Activated T-cell treated with anti-CD3 and anti-CD28 coated beads, Interleukin-2, amount 50 U/mL, for 4 hours (primary cell): Measurements from ENCODE around the gene CPXM1. TPM values are rescaled to one million over a fixed set of nuclear protein-coding genes. Genes with fewer than 3 reads are reported as not detected.

ENCODE experiments used
- ATAC-seq, 2 donors: fragments of 200-7000 bp; cut with Tn5 transposase; one replicate each; pipeline ENCODE4 v1.10.0; 2021
- DNase-seq: peaks from one replicate; pipeline ENCODE4 v3.0.0-alpha.2; 2020
- H3K27me3 Mint-ChIP-seq: one replicate; pipeline ENCODE4 v1.8.0; 2021; ENCODE audit warnings: low read depth, mixed read lengths
- H3K36me3 Mint-ChIP-seq: one replicate; pipeline ENCODE4 v1.8.0; 2022; ENCODE audit warnings: mixed read lengths; ENCODE audit not compliant: insufficient read depth
- H3K4me1 Mint-ChIP-seq: one replicate; pipeline ENCODE4 v1.8.0; 2021; ENCODE audit warnings: low read depth, mixed read lengths
- H3K4me3 Mint-ChIP-seq: one replicate; pipeline ENCODE4 v1.8.0; 2021; ENCODE audit warnings: mild to moderate bottlenecking, moderate library complexity, mixed read lengths
- H3K9me3 Mint-ChIP-seq: one replicate; pipeline ENCODE4 v1.8.0; 2021; ENCODE audit warnings: mixed read lengths
- total RNA-seq, 3 donors: library from RNA; stranded (reverse); gene quantifications; one replicate each; pipeline ENCODE4 v1.2.1, GENCODE V29; 2021

The CPXM1 gene
- total RNA-seq = 1 to 10 TPM in 1 of 3 donors, under 1 TPM in 2; 0.95 to 3.8 (median 0.98) TPM

DNA sequence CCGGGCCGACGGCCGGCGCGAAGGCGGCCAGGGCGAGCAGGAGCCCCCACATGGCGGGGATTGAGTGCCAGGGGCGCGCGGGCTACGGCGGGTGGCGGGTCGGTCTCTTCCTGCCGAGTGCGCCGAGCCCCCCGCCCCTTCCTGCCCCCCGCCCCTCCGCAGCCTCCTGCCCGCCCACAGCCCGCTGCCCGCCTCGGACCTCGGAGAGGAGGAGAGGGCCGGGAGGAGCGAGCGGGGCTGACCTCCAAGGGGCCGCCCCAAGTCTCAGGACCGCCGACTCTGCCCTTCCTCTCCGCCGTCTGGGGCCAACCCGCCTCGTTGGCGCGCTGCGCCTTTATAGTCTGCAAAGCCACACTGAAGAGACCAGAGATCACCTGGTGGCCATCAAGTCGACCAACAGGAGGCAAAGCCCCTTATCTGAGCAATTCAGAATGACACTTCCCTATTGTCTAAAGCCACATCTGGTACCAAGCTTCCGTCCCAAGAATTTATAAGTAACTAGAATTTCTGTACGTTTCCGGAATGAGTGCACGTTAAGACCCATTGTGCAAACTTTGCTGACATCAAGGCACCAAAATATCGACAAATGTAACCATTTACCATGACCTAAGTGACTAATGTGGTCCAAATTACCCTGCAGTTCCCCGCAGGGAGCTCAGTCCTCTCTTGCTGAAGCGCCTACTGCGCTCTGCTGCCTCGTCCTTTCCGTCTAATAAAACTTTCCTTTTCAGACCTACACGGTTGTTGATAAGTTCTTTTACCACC, at the start of gene CPXM1:
Gene CPXM1 (minus strand): TSS at position 107 of the 765 bp plus-strand sequence. CDS start 55 bp downstream, at position 52.
- DNase-seq (no peak), ATAC-seq (peak; percentile 56 to 63)
- H3K9me3 Mint-ChIP-seq = no peaks in the 10 kb centered on the region
- H3K4me1 Mint-ChIP-seq = peaks cover 22% of the 10 kb centered on the region
- H3K36me3 Mint-ChIP-seq = no peaks in the 10 kb centered on the region
- H3K27me3 Mint-ChIP-seq = peaks cover 71% of the 10 kb centered on the region
- peak within 1 kb of the TSS; percentile 80 for H3K4me3 Mint-ChIP-seq

DNA sequence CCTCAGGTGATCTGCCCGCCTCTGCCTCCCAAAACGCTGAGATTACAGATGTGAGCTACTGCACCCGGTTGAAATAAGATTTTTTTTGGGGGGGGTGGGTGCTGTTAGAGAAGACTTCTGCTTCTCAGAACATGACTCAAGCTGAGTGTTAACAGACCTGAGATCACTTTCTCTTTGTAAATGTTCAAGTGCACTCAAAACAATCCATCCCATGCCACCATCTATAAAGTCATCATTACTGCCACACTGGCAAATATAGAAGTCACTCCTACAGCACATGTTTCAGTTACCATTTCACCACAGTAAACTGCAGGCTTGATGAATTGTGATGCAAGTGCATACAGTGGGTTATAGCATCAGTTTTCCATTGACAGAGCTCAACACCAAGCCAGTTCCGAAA, 49.1 kb upstream of the CPXM1 start:
- peak; percentile 65 to 79 for ATAC-seq
- Mint-ChIP-seq H3K9me3 (no peaks in the 10 kb centered on the region), H3K36me3 (peaks cover under 1% of the 10 kb centered on the region), H3K4me1 (peaks cover 29% of the 10 kb centered on the region), H3K27me3 (no peaks in the 10 kb centered on the region), H3K4me3 (no peak overlapping the region)
- DNase-seq = no peak

- H3K4me1 Mint-ChIP-seq = peaks cover 34% of the 10 kb centered on the region
- H3K9me3 Mint-ChIP-seq = no peaks in the 10 kb centered on the region
- H3K27me3 Mint-ChIP-seq = no peaks in the 10 kb centered on the region
- ATAC-seq = no peak
- H3K4me3 Mint-ChIP-seq = no peak overlapping the region
- no peak for DNase-seq
- peaks cover 2% of the 10 kb centered on the region for H3K36me3 Mint-ChIP-seq
These were observed 47.4 kb upstream of the CPXM1 start for GRCh38 chr20:2847802-2848201.

DNA sequence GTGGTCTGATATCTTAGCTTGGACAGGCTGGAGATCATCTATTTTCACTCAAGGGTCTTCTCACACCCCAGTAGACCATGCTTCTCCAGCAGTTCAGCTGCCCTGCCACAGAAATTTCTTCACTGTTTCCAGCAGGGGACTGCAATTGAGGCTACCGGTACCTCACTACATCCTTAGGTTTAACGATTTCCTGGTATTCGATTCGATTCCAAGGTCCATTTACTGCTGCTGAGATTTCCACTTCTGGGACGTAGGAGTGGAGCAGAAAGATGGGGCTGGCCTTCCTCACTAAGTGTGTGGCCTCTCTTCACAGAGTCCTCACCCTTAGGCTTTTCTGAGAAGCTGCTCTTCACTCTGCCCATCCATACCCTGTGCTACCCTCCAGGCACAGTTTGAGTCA, 46.3 kb upstream of the CPXM1 start:
- ATAC-seq = no peak
- H3K9me3 Mint-ChIP-seq = no peaks in the 10 kb centered on the region
- H3K36me3 Mint-ChIP-seq = peaks cover 2% of the 10 kb centered on the region
- H3K27me3 Mint-ChIP-seq = no peaks in the 10 kb centered on the region
- no peak for DNase-seq
- no peak overlapping the region for H3K4me3 Mint-ChIP-seq
- H3K4me1 Mint-ChIP-seq = peaks cover 25% of the 10 kb centered on the region

DNA sequence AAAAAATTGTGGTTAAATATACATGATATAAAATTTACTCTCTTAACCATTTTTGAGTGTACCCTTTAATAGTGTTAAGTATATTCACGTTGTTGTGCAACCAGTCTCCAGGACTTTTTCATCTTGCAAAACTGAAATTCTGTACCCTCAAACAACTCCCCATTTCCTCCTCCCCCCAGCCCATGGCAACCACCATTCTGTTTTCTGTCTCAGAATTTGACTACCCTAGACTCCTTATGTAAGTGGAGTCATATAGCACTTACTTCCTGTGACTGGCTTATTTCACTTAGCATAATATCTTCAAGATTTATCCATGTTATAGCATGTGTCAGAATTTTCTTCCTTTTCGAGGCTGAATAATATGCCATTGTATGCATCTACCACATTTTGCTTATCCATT, 45.2 kb upstream of the CPXM1 start:
- ATAC-seq = no peak
- DNase-seq = no peak
- H3K36me3 Mint-ChIP-seq = peaks cover 2% of the 10 kb centered on the region
- no peak overlapping the region for H3K4me3 Mint-ChIP-seq
- H3K27me3 Mint-ChIP-seq = no peaks in the 10 kb centered on the region
- H3K4me1 Mint-ChIP-seq = peaks cover 25% of the 10 kb centered on the region
- no peaks in the 10 kb centered on the region for H3K9me3 Mint-ChIP-seq

GRCh38 chr20:2840967-2841531, 40.6 kb upstream of the CPXM1 start:
- H3K36me3 Mint-ChIP-seq = peaks cover 12% of the 10 kb centered on the region
- H3K4me3 Mint-ChIP-seq = peak overlapping the region; percentile 81
- no peak for DNase-seq
- no peaks in the 10 kb centered on the region for H3K27me3 Mint-ChIP-seq
- peak; percentile 33 to 41 for ATAC-seq
- H3K4me1 Mint-ChIP-seq = peaks cover 33% of the 10 kb centered on the region
- H3K9me3 Mint-ChIP-seq = no peaks in the 10 kb centered on the region

GRCh38 chr20:2840138-2840966, 39.9 kb upstream of the CPXM1 start, which contains the start of the genes PCED1A and VPS16:
PCED1A (minus strand) TSS chr20:2840655; CDS start chr20:2839912, 743 bp downstream.
VPS16 (plus strand) TSS chr20:2840745; CDS start chr20:2840775, 30 bp downstream.
- Mint-ChIP-seq H3K4me1 (peaks cover 31% of the 10 kb centered on the region), H3K27me3 (no peaks in the 10 kb centered on the region), H3K4me3 (peak within 1 kb of the TSS; percentile 82), H3K36me3 (peaks cover 12% of the 10 kb centered on the region), H3K9me3 (no peaks in the 10 kb centered on the region)
- ATAC-seq (peak; percentile 98), DNase-seq (peak; percentile 85)

DNA sequence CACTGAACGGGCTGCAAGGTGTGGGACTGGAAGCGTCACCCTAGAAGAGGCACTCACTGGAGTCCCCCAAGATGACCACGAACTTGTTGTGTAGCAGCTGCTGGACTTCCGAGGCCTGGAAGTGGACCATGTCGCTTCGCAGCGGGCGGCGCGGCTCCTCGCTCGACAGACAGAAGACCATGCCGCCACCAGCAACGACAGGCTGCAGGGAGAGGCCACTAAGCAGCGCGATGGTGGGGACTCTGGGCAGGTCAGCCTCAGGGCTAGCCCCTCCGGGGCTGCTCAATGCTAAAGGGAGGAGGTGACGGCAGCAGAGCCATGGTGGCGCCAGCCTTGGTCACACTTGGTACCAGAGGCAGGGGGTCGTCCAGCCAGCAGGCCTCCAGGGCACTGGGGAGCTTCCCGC, 39.3 kb upstream of the CPXM1 start:
- Mint-ChIP-seq H3K27me3 (no peaks in the 10 kb centered on the region), H3K4me3 (peak overlapping the region; percentile 82), H3K9me3 (no peaks in the 10 kb centered on the region), H3K36me3 (peaks cover 12% of the 10 kb centered on the region), H3K4me1 (peaks cover 27% of the 10 kb centered on the region)
- DNase-seq (no peak), ATAC-seq (no peak)

- Mint-ChIP-seq H3K27me3 (no peaks in the 10 kb centered on the region), H3K4me3 (peak overlapping the region; percentile 82), H3K36me3 (peaks cover 14% of the 10 kb centered on the region), H3K9me3 (no peaks in the 10 kb centered on the region), H3K4me1 (peaks cover 21% of the 10 kb centered on the region)
- no peak for DNase-seq
- ATAC-seq = no peak
These were observed 38.6 kb upstream of the CPXM1 start for GRCh38 chr20:2838847-2839671.

DNA sequence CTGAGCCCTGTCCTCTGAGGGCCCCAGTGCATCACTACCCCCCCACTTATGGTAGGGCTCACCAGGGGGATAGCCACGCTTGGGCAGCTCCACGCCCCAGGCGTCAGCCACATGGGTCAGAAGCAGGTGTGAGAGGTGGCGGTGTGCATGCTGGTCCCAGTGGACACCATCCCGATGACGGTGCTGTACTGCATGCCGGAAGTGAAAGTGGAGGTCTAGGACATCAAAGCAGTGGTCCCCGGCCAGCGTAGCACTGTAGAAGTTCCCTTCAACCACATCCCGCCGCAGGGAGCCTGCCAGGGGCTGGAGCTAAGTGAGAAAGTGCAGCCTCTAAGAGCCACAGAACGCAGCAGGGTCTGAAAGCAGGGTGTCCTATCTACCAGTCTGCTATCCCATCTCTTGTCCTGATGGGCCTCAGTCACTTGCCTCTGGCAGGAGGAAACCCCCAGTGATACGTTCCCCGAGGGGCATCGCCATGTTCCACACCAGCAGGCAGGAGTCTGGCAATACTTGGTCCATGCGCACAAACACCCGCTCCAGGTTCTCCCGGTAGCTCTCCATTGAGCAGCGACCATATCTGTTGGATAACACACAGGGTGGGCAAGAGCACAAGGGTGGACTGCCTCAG, 37.9 kb upstream of the CPXM1 start:
- peaks cover 14% of the 10 kb centered on the region for H3K36me3 Mint-ChIP-seq
- no peak for DNase-seq

GRCh38 chr20:2837221-2837960, 37.0 kb upstream of the CPXM1 start:
- peaks cover 14% of the 10 kb centered on the region for H3K4me1 Mint-ChIP-seq
- no peak overlapping the region for H3K4me3 Mint-ChIP-seq
- ATAC-seq (no peak), DNase-seq (no peak)
- H3K27me3 Mint-ChIP-seq = no peaks in the 10 kb centered on the region
- peaks cover 14% of the 10 kb centered on the region for H3K36me3 Mint-ChIP-seq
- no peaks in the 10 kb centered on the region for H3K9me3 Mint-ChIP-seq

More for the DNA sequence above, 37.9 kb upstream of the CPXM1 start:
- Mint-ChIP-seq H3K4me3 (peak overlapping the region; percentile 16), H3K27me3 (no peaks in the 10 kb centered on the region), H3K4me1 (peaks cover 15% of the 10 kb centered on the region), H3K9me3 (no peaks in the 10 kb centered on the region)
- ATAC-seq = no peak

- DNase-seq (no peak), ATAC-seq (no peak)
- Mint-ChIP-seq H3K36me3 (peaks cover 14% of the 10 kb centered on the region), H3K4me1 (peaks cover 18% of the 10 kb centered on the region), H3K9me3 (no peaks in the 10 kb centered on the region), H3K4me3 (no peak overlapping the region), H3K27me3 (no peaks in the 10 kb centered on the region)
These were observed 35.6 kb upstream of the CPXM1 start for GRCh38 chr20:2836035-2836434.

DNA sequence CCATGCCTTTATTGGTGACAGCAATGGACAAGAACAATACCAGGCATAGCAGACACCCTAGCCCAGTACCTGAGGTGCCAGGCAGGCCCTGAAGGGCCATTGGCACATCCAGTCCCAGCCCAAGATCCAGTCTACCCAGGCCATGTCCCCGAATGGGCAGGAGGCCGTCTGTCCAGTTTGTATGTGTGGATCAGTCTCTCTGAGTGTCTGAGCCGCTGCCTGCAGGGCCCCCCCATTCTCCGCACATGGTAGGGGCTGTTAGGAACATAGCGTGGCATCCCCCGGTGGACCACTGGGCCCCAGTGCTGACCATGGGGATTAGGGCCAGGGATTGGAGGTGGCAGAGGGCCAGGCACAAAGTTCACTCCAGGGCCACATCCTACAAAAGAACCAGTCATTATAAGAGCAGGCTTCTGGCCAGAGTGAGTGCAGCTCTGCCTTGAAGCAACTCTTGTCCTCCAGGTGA, 34.9 kb upstream of the CPXM1 start:
- Mint-ChIP-seq H3K36me3 (peaks cover 14% of the 10 kb centered on the region), H3K9me3 (no peaks in the 10 kb centered on the region), H3K27me3 (no peaks in the 10 kb centered on the region), H3K4me3 (no peak overlapping the region), H3K4me1 (peaks cover 18% of the 10 kb centered on the region)
- DNase-seq (no peak), ATAC-seq (no peak)
